GM21423 (cell line): ENCODE results near the gene TMEM138.

Source experiments
- ATAC-seq: cut with Tn5 transposase; IDR thresholded peaks from one replicate; pipeline ENCODE4 v1.9.1; 2021; ENCODE audit warnings: mild to moderate bottlenecking, moderate library complexity; ENCODE audit not compliant: unreplicated experiment

Gene TMEM138

GRCh38 chr11:61361741-61362541 lies at the start of gene TMEM138, which contains the start of gene CYB561A3:
Gene TMEM138, plus strand, starts transcription at chr11:61362374. Its CDS starts 2,017 bp downstream, at chr11:61364391.
Gene CYB561A3, minus strand, starts transcription at chr11:61361882. Its CDS starts 5,169 bp downstream, at chr11:61356713.
- peak; percentile 84 for ATAC-seq

GRCh38 chr11:61315260-61315659 lies 46.9 kb upstream of the TMEM138 start:
- ATAC-seq, result no peak

- no peak for ATAC-seq
Observed at GRCh38 chr11:61325649-61326414, 36.3 kb upstream of the TMEM138 start.

- no peak for ATAC-seq
Observed at GRCh38 chr11:61327669-61328071, 34.5 kb upstream of the TMEM138 start.

- ATAC-seq, result no peak
Observed at GRCh38 chr11:61328351-61328750, 33.8 kb upstream of the TMEM138 start.

- no peak for ATAC-seq
Observed at GRCh38 chr11:61329871-61330270, 32.3 kb upstream of the TMEM138 start.

- ATAC-seq, result no peak
Observed at GRCh38 chr11:61331651-61332050, 30.5 kb upstream of the TMEM138 start.

GRCh38 chr11:61332281-61332796 lies 29.8 kb upstream of the TMEM138 start:
- no peak for ATAC-seq

GRCh38 chr11:61332797-61333549 lies 29.2 kb upstream of the TMEM138 start, which contains the start of the genes DDB1 and TKFC:
Gene DDB1, minus strand, starts transcription at chr11:61333105. Its CDS starts 137 bp downstream, at chr11:61332968.
Gene TKFC, plus strand, starts transcription at chr11:61333228. Its CDS starts 1,501 bp downstream, at chr11:61334729.
- peak; percentile 88 for ATAC-seq

- ATAC-seq, result no peak
Observed at GRCh38 chr11:61333550-61334433, 28.4 kb upstream of the TMEM138 start.

GRCh38 chr11:61334434-61335354 lies 27.5 kb upstream of the TMEM138 start:
- no peak for ATAC-seq

GRCh38 chr11:61335355-61335710 lies 26.8 kb upstream of the TMEM138 start:
- no peak for ATAC-seq

- peak; percentile 57 for ATAC-seq
Observed at GRCh38 chr11:61336171-61336935, 25.8 kb upstream of the TMEM138 start.

GRCh38 chr11:61337706-61338470 lies 24.3 kb upstream of the TMEM138 start:
- ATAC-seq, result no peak

- ATAC-seq, result no peak
Observed at GRCh38 chr11:61338783-61339489, 23.2 kb upstream of the TMEM138 start.

GRCh38 chr11:61339490-61339878 lies 22.7 kb upstream of the TMEM138 start:
- no peak for ATAC-seq

GRCh38 chr11:61340979-61341378 lies 21.2 kb upstream of the TMEM138 start:
- no peak for ATAC-seq
